Karpas-422 (cell line): ENCODE measurements around the gene TMEM255A. TPM values are rescaled to one million over a fixed set of nuclear protein-coding genes. Genes with fewer than 3 reads are reported as not detected.

ENCODE experiments used
- DNase-seq: peaks from one replicate; pipeline ENCODE4 v3.0.0-alpha.2; 2015
- H2AFZ ChIP-seq: fragments of 200-600 bp; sonication (generic); 2 replicates; pipeline ENCODE4 v1.6.1; 2014; ENCODE audit warnings: antibody characterized with exemption, low read length, mixed read lengths
- H3K27ac ChIP-seq: fragments of 200-600 bp; sonication (generic); 2 replicates; pipeline ENCODE4 v1.5.1; 2014; ENCODE audit warnings: mild to moderate bottlenecking, low read length, moderate library complexity
- H3K27me3 ChIP-seq: fragments of 200-600 bp; sonication (generic); 2 replicates; pipeline ENCODE4 v1.6.1; 2014; ENCODE audit warnings: low read length, mixed read lengths
- H3K36me3 ChIP-seq: fragments of 200-600 bp; sonication (generic); 2 replicates; pipeline ENCODE4 v1.6.1; 2014; ENCODE audit warnings: low read length, mixed read lengths; ENCODE audit not compliant: insufficient read depth
- H3K4me1 ChIP-seq: fragments of 200-600 bp; sonication (generic); 2 replicates; pipeline ENCODE4 v1.6.1; 2014; ENCODE audit warnings: mild to moderate bottlenecking, low read length, mixed read lengths
- H3K4me2 ChIP-seq: fragments of 200-600 bp; sonication (generic); 2 replicates; pipeline ENCODE4 v1.6.1; 2014; ENCODE audit warnings: low read length, low read depth, mild to moderate bottlenecking; ENCODE audit not compliant: poor library complexity, severe bottlenecking
- H3K4me3 ChIP-seq: fragments of 200-600 bp; sonication (generic); 2 replicates; pipeline ENCODE4 v1.5.1; 2014; ENCODE audit warnings: mild to moderate bottlenecking, antibody characterized with exemption, low read length, mixed read lengths
- H3K79me2 ChIP-seq: fragments of 200-600 bp; sonication (generic); 2 replicates; pipeline ENCODE4 v1.6.1; 2014; ENCODE audit warnings: mild to moderate bottlenecking, low read length, mixed read lengths
- H3K9ac ChIP-seq: fragments of 200-600 bp; sonication (generic); 2 replicates; pipeline ENCODE4 v1.6.0; 2014; ENCODE audit warnings: low read length
- H3K9me2 ChIP-seq: fragments of 200-600 bp; sonication (generic), shearing (Covaris generic); replicated peaks from 2 replicates; pipeline ENCODE4 v1.6.0; 2014; ENCODE audit warnings: mild to moderate bottlenecking, low read length, moderate library complexity; ENCODE audit not compliant: insufficient read depth
- H3K9me3 ChIP-seq: fragments of 300-700, 200-600 bp; sonication (generic); 2 replicates; pipeline ENCODE4 v1.6.1; 2014; ENCODE audit warnings: low read length, mixed read lengths
- H4K20me1 ChIP-seq: fragments of 200-600 bp; sonication (generic); 2 replicates; pipeline ENCODE4 v1.6.1; 2014; ENCODE audit warnings: mild to moderate bottlenecking, antibody characterized with exemption, low read length, low read depth; ENCODE audit not compliant: insufficient read depth
- total RNA-seq: library from RNA; depleted of rRNA; stranded (reverse); fragments of >200 nt; shearing (Covaris generic); gene quantifications from 2 replicates; pipeline ENCODE4 v1.2.3, GENCODE V29; 2014; ENCODE audit warnings: low replicate concordance; rRNA removed

The TMEM255A gene
- total RNA-seq, 1 experiment from 2014 or later = 0.63 TPM

GRCh38 chrX:120228187-120228908 lies 82.9 kb downstream of the TMEM255A start:
- Histone ChIP-seq H3K36me3 (no peaks in the 10 kb centered on the region), H3K9ac (no peak overlapping the region), H4K20me1 (no peaks in the 10 kb centered on the region), H3K4me2 (no peak overlapping the region), H3K9me2 (no peaks in the 10 kb centered on the region), H3K9me3 (no peaks in the 10 kb centered on the region), H3K4me1 (no peaks in the 10 kb centered on the region), H3K27me3 (no peaks in the 10 kb centered on the region), H3K4me3 (no peak overlapping the region), H3K27ac (no peak overlapping the region), H3K79me2 (no peaks in the 10 kb centered on the region), H2AFZ (no peak overlapping the region)
- DNase-seq = peak; percentile 26

GRCh38 chrX:120224388-120224787 lies 86.9 kb downstream of the TMEM255A start:
- Histone ChIP-seq H3K9me3 (no peaks in the 10 kb centered on the region), H3K27me3 (no peaks in the 10 kb centered on the region), H3K79me2 (no peaks in the 10 kb centered on the region), H3K9me2 (no peaks in the 10 kb centered on the region), H3K27ac (no peak overlapping the region), H2AFZ (no peak overlapping the region), H4K20me1 (no peaks in the 10 kb centered on the region), H3K4me3 (no peak overlapping the region), H3K4me2 (no peak overlapping the region), H3K9ac (no peak overlapping the region), H3K36me3 (no peaks in the 10 kb centered on the region), H3K4me1 (no peaks in the 10 kb centered on the region)
- peak; percentile 16 for DNase-seq

- H3K4me3 ChIP-seq = no peak overlapping the region
- H2AFZ ChIP-seq = no peak overlapping the region
- no peak overlapping the region for H3K4me2 ChIP-seq
- no peak overlapping the region for H3K27ac ChIP-seq
- no peaks in the 10 kb centered on the region for H3K27me3 ChIP-seq
- no peaks in the 10 kb centered on the region for H3K9me2 ChIP-seq
- H3K4me1 ChIP-seq = no peaks in the 10 kb centered on the region
- no peak overlapping the region for H3K9ac ChIP-seq
- no peaks in the 10 kb centered on the region for H4K20me1 ChIP-seq
- H3K79me2 ChIP-seq = no peaks in the 10 kb centered on the region
- H3K9me3 ChIP-seq = no peaks in the 10 kb centered on the region
- peak; percentile 14 for DNase-seq
- H3K36me3 ChIP-seq = no peaks in the 10 kb centered on the region
These were observed 87.9 kb downstream of the TMEM255A start for GRCh38 chrX:120223374-120223773.

GRCh38 chrX:120213438-120214265 lies 97.6 kb downstream of the TMEM255A start:
- Histone ChIP-seq H3K9me2 (no peaks in the 10 kb centered on the region), H3K27ac (no peak overlapping the region), H3K9me3 (no peaks in the 10 kb centered on the region), H3K36me3 (no peaks in the 10 kb centered on the region), H4K20me1 (no peaks in the 10 kb centered on the region), H3K79me2 (no peaks in the 10 kb centered on the region), H3K4me2 (no peak overlapping the region), H2AFZ (no peak overlapping the region), H3K4me1 (no peaks in the 10 kb centered on the region), H3K9ac (no peak overlapping the region), H3K27me3 (no peaks in the 10 kb centered on the region), H3K4me3 (no peak overlapping the region)
- DNase-seq = peak; percentile 90

Other genes with a start within 250 kb of the TMEM255A start
- not detected in 2 replicates for gene RHOXF2B, start 233.8 kb downstream of the TMEM255A start, total RNA-seq
- gene RHOXF1, start 195.5 kb downstream of the TMEM255A start, total RNA-seq = not detected in 2 replicates
- not detected in 2 replicates for gene RHOXF2, start 152.8 kb downstream of the TMEM255A start, total RNA-seq
- 12.3 and 25.5 TPM in 2 replicates for gene ZBTB33, start 60.6 kb downstream of the TMEM255A start, total RNA-seq
- gene ATP1B4, start 50.6 kb upstream of the TMEM255A start, total RNA-seq = not detected in 2 replicates
- gene LAMP2, start 157.8 kb upstream of the TMEM255A start, total RNA-seq = 13.7 and 46.1 TPM in 2 replicates
- gene CUL4B, start 249.5 kb upstream of the TMEM255A start, total RNA-seq = 30.3 and 50.6 TPM in 2 replicates